ENCODE results near the gene FSTL3. TPM values are rescaled to one million over a fixed set of nuclear protein-coding genes. Genes with fewer than 3 reads are reported as not detected.

Gene FSTL3
- total RNA-seq, 1 experiment from 2014 or later = 7.1 TPM

- no peak for DNase-seq
- Mint-ChIP-seq H3K4me3 (ENCODE audit: low read depth, unreplicated experiment) (no peak overlapping the region), H3K36me3 (ENCODE audit: insufficient read depth, unreplicated experiment) (peaks cover 4% of the 10 kb centered on the region), H3K27me3 (ENCODE audit: unreplicated experiment) (peaks cover 33% of the 10 kb centered on the region), H3K4me1 (ENCODE audit: low read depth, unreplicated experiment) (no peaks in the 10 kb centered on the region), H3K9me3 (ENCODE audit: low read depth, unreplicated experiment) (peaks cover under 1% of the 10 kb centered on the region), H3K27ac (ENCODE audit: unreplicated experiment) (no peak overlapping the region)
- BruUV-seq (replicated peaks) = no TSS peak
- CTCF ChIA-PET = no interaction called here
- intact Hi-C loops (cut with micrococcal nuclease; ENCODE audit: unreplicated experiment) = no loop called here
- TF ChIP-seq CTCF (IDR thresholded peaks at IDR 0.05; ENCODE audit: unreplicated experiment) = no peak
Measured at GRCh38 chr19:720345-721160, 44.4 kb downstream of the FSTL3 start.

GRCh38 chr19:722553-723101 is 46.4 kb downstream of the FSTL3 start:
- Mint-ChIP-seq H3K27ac (ENCODE audit: unreplicated experiment) (no peak overlapping the region), H3K4me1 (ENCODE audit: low read depth, unreplicated experiment) (no peaks in the 10 kb centered on the region), H3K9me3 (ENCODE audit: low read depth, unreplicated experiment) (no peaks in the 10 kb centered on the region), H3K4me3 (ENCODE audit: low read depth, unreplicated experiment) (no peak overlapping the region), H3K27me3 (ENCODE audit: unreplicated experiment) (peaks cover 16% of the 10 kb centered on the region), H3K36me3 (ENCODE audit: insufficient read depth, unreplicated experiment) (peaks cover 5% of the 10 kb centered on the region)
- no peak for TF ChIP-seq CTCF (IDR thresholded peaks at IDR 0.05; ENCODE audit: unreplicated experiment)
- DNase-seq = no peak
- BruUV-seq (replicated peaks) = no TSS peak
- intact Hi-C loops (cut with micrococcal nuclease; ENCODE audit: unreplicated experiment) = no loop called here
- CTCF ChIA-PET = no interaction called here

GRCh38 chr19:723247-723646 is 47.1 kb downstream of the FSTL3 start:
- Mint-ChIP-seq H3K36me3 (ENCODE audit: insufficient read depth, unreplicated experiment) (peaks cover 8% of the 10 kb centered on the region), H3K9me3 (ENCODE audit: low read depth, unreplicated experiment) (no peaks in the 10 kb centered on the region), H3K27ac (ENCODE audit: unreplicated experiment) (no peak overlapping the region), H3K4me3 (ENCODE audit: low read depth, unreplicated experiment) (no peak overlapping the region), H3K4me1 (ENCODE audit: low read depth, unreplicated experiment) (no peaks in the 10 kb centered on the region), H3K27me3 (ENCODE audit: unreplicated experiment) (peaks cover 10% of the 10 kb centered on the region)
- no peak for TF ChIP-seq CTCF (IDR thresholded peaks at IDR 0.05; ENCODE audit: unreplicated experiment)
- no peak for DNase-seq
- CTCF ChIA-PET = no interaction called here
- intact Hi-C loops (cut with micrococcal nuclease; ENCODE audit: unreplicated experiment) = no loop called here
- BruUV-seq (replicated peaks) = no TSS peak

GRCh38 chr19:723714-724113 is 47.5 kb downstream of the FSTL3 start:
- Mint-ChIP-seq H3K27ac (ENCODE audit: unreplicated experiment) (no peak overlapping the region), H3K4me1 (ENCODE audit: low read depth, unreplicated experiment) (no peaks in the 10 kb centered on the region), H3K36me3 (ENCODE audit: insufficient read depth, unreplicated experiment) (peaks cover 8% of the 10 kb centered on the region), H3K9me3 (ENCODE audit: low read depth, unreplicated experiment) (no peaks in the 10 kb centered on the region), H3K4me3 (ENCODE audit: low read depth, unreplicated experiment) (no peak overlapping the region), H3K27me3 (ENCODE audit: unreplicated experiment) (peaks cover 5% of the 10 kb centered on the region)
- CTCF ChIA-PET = no interaction called here
- no peak for DNase-seq
- no TSS peak for BruUV-seq (replicated peaks)
- intact Hi-C loops (cut with micrococcal nuclease; ENCODE audit: unreplicated experiment) = no loop called here
- no peak for TF ChIP-seq CTCF (IDR thresholded peaks at IDR 0.05; ENCODE audit: unreplicated experiment)

Measured in Calu3 (cell line).